Neural progenitor cell (in vitro differentiated cells): ENCODE data around the gene GINS1. TPM values are rescaled to one million over a fixed set of nuclear protein-coding genes. Genes with fewer than 3 reads are reported as not detected.

Experiments
- DNase-seq: peaks from one replicate; pipeline ENCODE4 v3.0.0-alpha.2; 2016; ENCODE audit warnings: low spot score
- H2AFZ ChIP-seq: fragments of 200-600 bp; sonication (generic); replicated peaks from 2 replicates; pipeline ENCODE4 v1.6.1; 2016; ENCODE audit warnings: antibody characterized with exemption
- H3F3A ChIP-seq: fragments of 200-600 bp; sonication (generic); 2 replicates; pipeline ENCODE4 v1.6.1; 2016; ENCODE audit warnings: antibody characterized with exemption, low read depth
- H3K27ac ChIP-seq: fragments of 200-600 bp; sonication (generic); 2 replicates; pipeline ENCODE4 v1.5.1; 2016; ENCODE audit warnings: mild to moderate bottlenecking
- H3K27me3 ChIP-seq: fragments of 200-600 bp; sonication (generic); 2 replicates; pipeline ENCODE4 v1.6.1; 2016; ENCODE audit warnings: mild to moderate bottlenecking, moderate library complexity
- H3K36me3 ChIP-seq: fragments of 200-600 bp; sonication (generic); 2 replicates; pipeline ENCODE4 v1.5.1; 2016
- H3K4me1 ChIP-seq: fragments of 200-600 bp; sonication (generic); 2 replicates; pipeline ENCODE4 v1.6.1; 2016; ENCODE audit warnings: mixed run types
- H3K4me2 ChIP-seq: fragments of 200-600 bp; sonication (generic); 2 replicates; pipeline ENCODE4 v1.6.1; 2016
- H3K4me3 ChIP-seq: fragments of 200-600 bp; sonication (generic); 2 replicates; pipeline ENCODE4 v1.5.1; 2016
- H3K79me2 ChIP-seq: fragments of 200-600 bp; sonication (generic); 2 replicates; pipeline ENCODE4 v1.6.1; 2016; ENCODE audit warnings: low read depth
- H3K9ac ChIP-seq: fragments of 200-600 bp; sonication (generic); 2 replicates; pipeline ENCODE4 v1.6.1; 2016
- H3K9me3 ChIP-seq: fragments of 200-600 bp; sonication (generic); 2 replicates; pipeline ENCODE4 v1.5.1; 2016; ENCODE audit warnings: low read depth
- H4K20me1 ChIP-seq: fragments of 200-600 bp; sonication (generic); 2 replicates; pipeline ENCODE4 v1.6.1; 2016; ENCODE audit warnings: low read depth
- H3K27ac Mint-ChIP-seq: 3 replicates; pipeline ENCODE4 v1.8.0; 2021; ENCODE audit warnings: mixed read lengths
- H3K27me3 Mint-ChIP-seq: 2 replicates; pipeline ENCODE4 v1.8.0; 2022; ENCODE audit warnings: low read depth, mild to moderate bottlenecking, inconsistent platforms, moderate library complexity, mixed read lengths; ENCODE audit not compliant: insufficient read depth
- H3K36me3 Mint-ChIP-seq: 3 replicates; pipeline ENCODE4 v1.8.0; 2021; ENCODE audit warnings: mixed read lengths
- H3K4me1 Mint-ChIP-seq: 3 replicates; pipeline ENCODE4 v1.8.0; 2021; ENCODE audit warnings: mixed read lengths
- H3K4me3 Mint-ChIP-seq: 3 replicates; pipeline ENCODE4 v1.8.0; 2021; ENCODE audit warnings: mild to moderate bottlenecking, moderate library complexity, mixed read lengths
- H3K9me3 Mint-ChIP-seq: 3 replicates; pipeline ENCODE4 v1.8.0; 2020; ENCODE audit warnings: mixed read lengths
- EZH2 ChIP-seq: fragments of 200-600 bp; sonication (generic); IDR thresholded peaks from 2 replicates; pipeline ENCODE4 v1.6.1; 2017; ENCODE audit warnings: antibody characterized with exemption, mild to moderate bottlenecking, moderate library complexity
- EZH2phosphoT487 ChIP-seq: fragments of 200-600 bp; sonication (generic); IDR thresholded peaks from 2 replicates; pipeline ENCODE4 v1.6.1; 2017; ENCODE audit warnings: antibody characterized with exemption
- total RNA-seq: library from RNA; depleted of rRNA; stranded (reverse); fragments of >200 nt; gene quantifications from 2 replicates; pipeline ENCODE4 v1.2.3, GENCODE V29; 2015; ENCODE audit warnings: low replicate concordance
- TF ChIP-seq, protein P1 (sequence below): fragments of 200-600 bp; sonication (generic); IDR thresholded peaks from 2 replicates; pipeline ENCODE4 v1.5.1; 2017; ENCODE audit warnings: antibody characterized with exemption, mild to moderate bottlenecking

The GINS1 gene
- total RNA-seq, 1 donor from 2014 or later, result 69.6 TPM

GRCh38 chr20:25380945-25381614 is 26.4 kb upstream of the GINS1 start:
- H3K27ac Mint-ChIP-seq, result no peak overlapping the region
- Histone ChIP-seq H3K9ac (no peak overlapping the region), H3F3A (no peaks in the 10 kb centered on the region), H3K79me2 (peaks cover 100% of the 10 kb centered on the region), H3K4me1 (no peaks in the 10 kb centered on the region), H3K4me3 (no peak overlapping the region), H2AFZ (no peak overlapping the region), H4K20me1 (peaks cover 34% of the 10 kb centered on the region), H3K36me3 (no peaks in the 10 kb centered on the region), H3K27ac (no peak overlapping the region), H3K4me2 (no peak overlapping the region), H3K9me3 (no peaks in the 10 kb centered on the region), H3K27me3 (no peaks in the 10 kb centered on the region)
- no peak for DNase-seq
- TF ChIP-seq, protein P1, sequence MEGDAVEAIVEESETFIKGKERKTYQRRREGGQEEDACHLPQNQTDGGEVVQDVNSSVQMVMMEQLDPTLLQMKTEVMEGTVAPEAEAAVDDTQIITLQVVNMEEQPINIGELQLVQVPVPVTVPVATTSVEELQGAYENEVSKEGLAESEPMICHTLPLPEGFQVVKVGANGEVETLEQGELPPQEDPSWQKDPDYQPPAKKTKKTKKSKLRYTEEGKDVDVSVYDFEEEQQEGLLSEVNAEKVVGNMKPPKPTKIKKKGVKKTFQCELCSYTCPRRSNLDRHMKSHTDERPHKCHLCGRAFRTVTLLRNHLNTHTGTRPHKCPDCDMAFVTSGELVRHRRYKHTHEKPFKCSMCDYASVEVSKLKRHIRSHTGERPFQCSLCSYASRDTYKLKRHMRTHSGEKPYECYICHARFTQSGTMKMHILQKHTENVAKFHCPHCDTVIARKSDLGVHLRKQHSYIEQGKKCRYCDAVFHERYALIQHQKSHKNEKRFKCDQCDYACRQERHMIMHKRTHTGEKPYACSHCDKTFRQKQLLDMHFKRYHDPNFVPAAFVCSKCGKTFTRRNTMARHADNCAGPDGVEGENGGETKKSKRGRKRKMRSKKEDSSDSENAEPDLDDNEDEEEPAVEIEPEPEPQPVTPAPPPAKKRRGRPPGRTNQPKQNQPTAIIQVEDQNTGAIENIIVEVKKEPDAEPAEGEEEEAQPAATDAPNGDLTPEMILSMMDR, result no peak
- TF ChIP-seq EZH2 (no peak), EZH2phosphoT487 (no peak)
- no peak overlapping the region for H3K4me3 Mint-ChIP-seq
- H3K4me1 Mint-ChIP-seq, result no peaks in the 10 kb centered on the region
- H3K9me3 Mint-ChIP-seq, result peaks cover 19% of the 10 kb centered on the region
- peaks cover 7% of the 10 kb centered on the region for H3K27me3 Mint-ChIP-seq
- peaks cover 38% of the 10 kb centered on the region for H3K36me3 Mint-ChIP-seq

DNA sequence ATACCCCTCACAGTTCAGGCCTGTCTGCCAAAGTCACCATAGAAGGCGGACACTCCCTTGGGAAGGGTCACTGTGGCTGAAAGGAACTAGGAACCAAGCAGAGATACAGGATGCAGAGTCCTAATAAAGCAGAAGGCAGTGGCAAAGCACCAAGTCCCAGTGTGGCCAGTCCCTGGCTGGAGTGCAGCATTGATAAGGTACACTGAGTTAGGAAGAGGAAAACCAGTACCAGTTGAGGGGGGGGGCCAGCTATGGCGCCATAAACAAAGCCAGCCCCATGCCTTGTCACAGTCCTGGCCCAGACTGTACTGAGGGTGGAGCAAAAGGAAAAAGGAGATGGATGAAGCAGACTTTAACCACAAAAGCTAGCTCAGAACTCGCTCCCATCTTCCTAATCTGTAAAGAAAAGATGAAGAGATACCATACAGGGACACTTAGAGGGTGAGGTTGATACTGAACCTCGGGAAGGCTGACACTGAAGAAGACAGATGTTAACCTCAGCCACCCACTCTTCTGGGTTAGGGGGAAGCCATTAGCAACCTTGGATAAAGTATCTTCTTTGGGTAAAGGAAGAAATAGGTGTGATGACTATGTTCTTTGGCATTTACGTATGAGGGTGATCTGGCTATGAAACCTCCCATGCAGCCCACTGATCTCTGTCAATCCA is 24.6 kb upstream of the GINS1 start:
- no peaks in the 10 kb centered on the region for H3K4me1 Mint-ChIP-seq
- no peak overlapping the region for H3K4me3 Mint-ChIP-seq
- peaks cover 12% of the 10 kb centered on the region for H3K9me3 Mint-ChIP-seq
- Histone ChIP-seq H3K79me2 (peaks cover 100% of the 10 kb centered on the region), H2AFZ (no peak overlapping the region), H3K36me3 (no peaks in the 10 kb centered on the region), H3F3A (no peaks in the 10 kb centered on the region), H3K9me3 (no peaks in the 10 kb centered on the region), H3K4me1 (no peaks in the 10 kb centered on the region), H3K27ac (no peak overlapping the region), H3K9ac (no peak overlapping the region), H4K20me1 (peaks cover 34% of the 10 kb centered on the region), H3K4me3 (no peak overlapping the region), H3K4me2 (no peak overlapping the region), H3K27me3 (no peaks in the 10 kb centered on the region)
- DNase-seq, result no peak
- peaks cover 5% of the 10 kb centered on the region for H3K27me3 Mint-ChIP-seq
- TF ChIP-seq EZH2, result no peak
- TF ChIP-seq, protein P1, result no peak
- no peak for TF ChIP-seq EZH2phosphoT487
- no peak overlapping the region for H3K27ac Mint-ChIP-seq
- H3K36me3 Mint-ChIP-seq, result peaks cover 38% of the 10 kb centered on the region

GRCh38 chr20:25389401-25389857 is 18.0 kb upstream of the GINS1 start:
- H2AFZ ChIP-seq, result no peak overlapping the region
- no peaks in the 10 kb centered on the region for H3K27me3 ChIP-seq
- H3K4me2 ChIP-seq, result peak overlapping the region; percentile 96
- Mint-ChIP-seq H3K27ac (no peak overlapping the region), H3K9me3 (peaks cover 6% of the 10 kb centered on the region), H3K4me3 (peak overlapping the region; percentile 92), H3K36me3 (peaks cover 14% of the 10 kb centered on the region), H3K4me1 (peaks cover 22% of the 10 kb centered on the region), H3K27me3 (no peaks in the 10 kb centered on the region)
- H3K79me2 ChIP-seq, result peaks cover 58% of the 10 kb centered on the region
- peaks cover 5% of the 10 kb centered on the region for H3K4me1 ChIP-seq
- peaks cover 15% of the 10 kb centered on the region for H4K20me1 ChIP-seq
- peak overlapping the region; percentile 80 for H3K4me3 ChIP-seq
- H3K9ac ChIP-seq, result peak overlapping the region; percentile 59
- no peaks in the 10 kb centered on the region for H3K9me3 ChIP-seq
- no peak overlapping the region for H3K27ac ChIP-seq
- no peaks in the 10 kb centered on the region for H3K36me3 ChIP-seq
- H3F3A ChIP-seq, result peaks cover 19% of the 10 kb centered on the region
- TF ChIP-seq, protein P1, result no peak
- TF ChIP-seq EZH2phosphoT487 (no peak), EZH2 (no peak)
- no peak for DNase-seq
